Skeletal muscle satellite cell (primary cell): Measurements from ENCODE around the gene GVQW3. TPM values are rescaled to one million over a fixed set of nuclear protein-coding genes. Genes with fewer than 3 reads are reported as not detected.

Experiments
- H3K27me3 ChIP-seq: 2 replicates; pipeline ENCODE4 v1.7.0; 2013; ENCODE audit warnings: low read length; ENCODE audit not compliant: control insufficient read depth, insufficient read depth
- H3K36me3 ChIP-seq: 2 replicates; pipeline ENCODE4 v1.7.0; 2013; ENCODE audit warnings: mild to moderate bottlenecking, control low read depth, low read length; ENCODE audit not compliant: insufficient read depth
- H3K4me1 ChIP-seq: 2 replicates; pipeline ENCODE4 v1.7.0; 2013; ENCODE audit warnings: low read length; ENCODE audit not compliant: control insufficient read depth, insufficient read depth
- H3K4me2 ChIP-seq: 2 replicates; pipeline ENCODE4 v1.7.0; 2013; ENCODE audit warnings: mild to moderate bottlenecking, low read length
- H3K4me3 ChIP-seq: 2 replicates; pipeline ENCODE4 v1.7.0; 2013; ENCODE audit warnings: low read length
- H3K9ac ChIP-seq: 2 replicates; pipeline ENCODE4 v1.7.0; 2013; ENCODE audit warnings: mild to moderate bottlenecking, low read depth, low read length, moderate library complexity
- H3K9me3 ChIP-seq: replicated peaks from 2 replicates; pipeline ENCODE4 v1.7.0; 2013; ENCODE audit warnings: mild to moderate bottlenecking, control low read depth, low read length
- small RNA-seq: library from RNA; depleted of rRNA; stranded (forward); fragments of <200 nt; gene quantifications from one replicate; pipeline ENCODE3, GENCODE V24; 2012

Gene GVQW3

GRCh38 chr11:76455331-76455730 lies 74.2 kb downstream of the GVQW3 start:
- H3K36me3 ChIP-seq: peaks cover 34% of the 10 kb centered on the region
- no peaks in the 10 kb centered on the region for H3K4me1 ChIP-seq
- H3K27me3 ChIP-seq: no peaks in the 10 kb centered on the region
- H3K9me3 ChIP-seq: no peaks in the 10 kb centered on the region
- H3K4me3 ChIP-seq: no peak overlapping the region
- no peak overlapping the region for H3K9ac ChIP-seq
- no peak overlapping the region for H3K4me2 ChIP-seq

- Histone ChIP-seq H3K27me3 (no peaks in the 10 kb centered on the region), H3K36me3 (peaks cover 34% of the 10 kb centered on the region), H3K4me2 (no peak overlapping the region), H3K9ac (no peak overlapping the region), H3K9me3 (no peaks in the 10 kb centered on the region), H3K4me3 (no peak overlapping the region), H3K4me1 (no peaks in the 10 kb centered on the region)
These were observed 74.8 kb downstream of the GVQW3 start for GRCh38 chr11:76455931-76456330.

- Histone ChIP-seq H3K4me3 (no peak overlapping the region), H3K9me3 (no peaks in the 10 kb centered on the region), H3K9ac (no peak overlapping the region), H3K4me1 (no peaks in the 10 kb centered on the region), H3K4me2 (no peak overlapping the region), H3K27me3 (no peaks in the 10 kb centered on the region), H3K36me3 (peaks cover 30% of the 10 kb centered on the region)
These were observed 75.4 kb downstream of the GVQW3 start for GRCh38 chr11:76456571-76456970.

Small RNA genes lying within 50 kb of the gene (small RNA-seq; reads per million reads assigned to genes)
- gene RF00019: not detected
